Tongue (tissue), 2 donors: Measurements from ENCODE around the gene IGSF1. TPM values are rescaled to one million over a fixed set of nuclear protein-coding genes. Genes with fewer than 3 reads are reported as not detected.

Experiments used
- DNase-seq: peaks from one replicate; pipeline ENCODE4 v3.0.0-alpha.2; 2015
- total RNA-seq: library from RNA; depleted of rRNA; stranded (reverse); fragments of >200 nt; gene quantifications from one replicate; pipeline ENCODE4 v1.2.3, GENCODE V29; 2014

IGSF1 gene
- total RNA-seq = 69.3 TPM

- peak; percentile 87 for DNase-seq
Observed at GRCh38 chrX:131288738-131289511, at the start of gene IGSF1. Gene IGSF1 (minus strand): TSS chrX:131289306. CDS start chrX:131286674, 2,632 bp downstream.

DNA sequence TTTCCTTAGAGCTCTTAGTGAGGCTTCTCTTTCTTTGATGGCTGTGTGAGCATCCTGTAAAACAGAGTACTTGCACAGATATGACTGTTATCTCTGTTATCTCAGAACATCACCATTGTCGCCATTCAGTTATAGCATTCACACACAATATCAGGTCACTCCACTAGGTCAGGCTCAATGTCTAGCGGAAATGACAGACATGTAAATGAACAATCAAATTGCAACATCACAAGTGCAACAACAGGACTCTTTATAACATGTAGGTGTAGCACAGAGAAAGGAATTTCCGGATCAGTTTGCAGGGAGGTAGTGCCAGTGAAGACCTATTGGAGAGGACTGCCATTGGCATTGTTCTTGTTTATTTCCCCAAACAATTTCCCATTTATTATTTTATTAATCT lies 43.2 kb upstream of the IGSF1 start:
- DNase-seq = no peak

GRCh38 chrX:131331152-131331551 lies 42.0 kb upstream of the IGSF1 start:
- DNase-seq = no peak

GRCh38 chrX:131330735-131331134 lies 41.6 kb upstream of the IGSF1 start:
- DNase-seq = no peak

- no peak for DNase-seq
Observed at GRCh38 chrX:131322651-131323050, 33.5 kb upstream of the IGSF1 start.

DNA sequence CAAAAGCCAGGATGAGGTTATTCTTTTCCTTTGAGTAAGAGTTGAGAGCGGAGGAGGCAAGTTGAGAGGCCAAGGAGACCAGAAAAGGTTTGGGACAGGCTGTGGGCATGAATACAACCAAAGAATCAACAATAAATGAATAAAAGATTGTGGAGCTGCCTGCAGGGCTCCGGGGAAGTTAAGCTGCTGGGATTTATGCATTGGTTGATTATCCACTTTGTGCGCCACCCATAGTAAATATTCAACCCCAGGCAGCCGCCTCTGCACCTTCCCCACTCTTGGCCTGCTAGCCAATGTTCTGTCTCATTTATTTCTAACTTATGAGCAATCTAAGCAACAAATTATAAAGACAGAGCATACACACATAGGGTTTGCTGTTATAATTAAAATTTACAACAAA lies 28.2 kb upstream of the IGSF1 start:
- no peak for DNase-seq

DNA sequence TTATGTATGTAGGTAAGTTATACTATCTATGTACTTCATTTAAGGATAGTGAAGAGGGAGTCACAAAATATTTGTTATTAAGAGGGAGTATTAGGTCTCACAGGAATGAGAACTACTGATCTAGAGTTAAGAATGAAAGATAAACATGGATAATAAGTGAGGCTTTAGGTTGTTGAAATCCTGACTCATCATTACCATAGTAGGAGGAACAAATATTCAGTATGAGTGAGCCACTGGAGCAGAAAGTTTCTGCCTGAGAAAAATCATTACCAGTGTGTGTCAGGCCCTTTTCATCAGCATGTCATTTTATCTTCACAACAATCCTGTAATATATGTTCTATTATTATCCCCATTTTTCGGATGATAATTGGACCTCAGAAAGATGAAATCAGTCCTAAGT lies 27.2 kb upstream of the IGSF1 start:
- no peak for DNase-seq

DNA sequence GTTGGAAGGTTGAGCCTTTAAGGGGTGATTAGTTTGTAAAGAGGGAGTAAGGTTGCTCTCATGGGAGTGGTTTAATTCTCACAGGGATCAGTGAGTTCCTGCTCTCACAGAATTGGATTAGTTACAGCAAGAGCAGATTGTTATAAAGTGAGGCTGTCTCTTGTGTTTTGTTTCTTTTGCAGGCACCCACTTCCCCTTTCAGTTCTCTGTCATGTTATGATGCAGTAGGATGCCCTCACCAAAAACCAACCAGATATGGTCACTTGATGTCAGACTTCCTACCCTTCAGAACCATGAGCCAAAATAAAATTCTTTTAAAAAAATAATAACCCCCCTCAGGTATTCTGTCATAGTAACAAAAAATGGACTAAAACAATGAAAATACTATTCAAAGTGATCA lies 19.9 kb upstream of the IGSF1 start:
- DNase-seq = no peak

- no peak for DNase-seq
Observed at GRCh38 chrX:131306601-131307000, 17.5 kb upstream of the IGSF1 start.

- no peak for DNase-seq
Observed at GRCh38 chrX:131305926-131306325, 16.8 kb upstream of the IGSF1 start.

GRCh38 chrX:131302701-131303100 lies 13.6 kb upstream of the IGSF1 start:
- no peak for DNase-seq

GRCh38 chrX:131301155-131301554 lies 12.0 kb upstream of the IGSF1 start:
- no peak for DNase-seq

- DNase-seq = no peak
Observed at GRCh38 chrX:131298846-131299245, 9.7 kb upstream of the IGSF1 start.

GRCh38 chrX:131298036-131298435 lies 8.9 kb upstream of the IGSF1 start:
- DNase-seq = no peak

DNA sequence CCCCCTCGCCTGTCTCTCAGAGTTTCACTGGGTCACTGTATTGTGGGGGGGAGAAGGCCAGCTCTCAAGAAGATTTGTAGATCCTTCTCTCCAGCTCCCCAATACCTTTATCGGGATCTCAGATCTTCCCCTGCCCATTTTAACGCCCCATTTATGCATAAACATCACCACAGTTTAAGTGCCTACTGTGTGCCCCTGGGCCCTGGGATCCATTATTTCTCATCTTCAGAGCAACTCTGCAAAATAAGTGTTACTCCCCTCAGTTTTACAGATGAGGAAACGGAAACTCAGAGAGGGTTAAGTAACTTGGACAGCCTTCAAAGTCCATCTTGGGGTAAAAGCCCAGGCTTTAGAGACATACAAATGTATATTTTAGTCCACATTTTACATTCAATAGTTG lies 421 bp upstream of the IGSF1 start:
- DNase-seq = no peak

DNA sequence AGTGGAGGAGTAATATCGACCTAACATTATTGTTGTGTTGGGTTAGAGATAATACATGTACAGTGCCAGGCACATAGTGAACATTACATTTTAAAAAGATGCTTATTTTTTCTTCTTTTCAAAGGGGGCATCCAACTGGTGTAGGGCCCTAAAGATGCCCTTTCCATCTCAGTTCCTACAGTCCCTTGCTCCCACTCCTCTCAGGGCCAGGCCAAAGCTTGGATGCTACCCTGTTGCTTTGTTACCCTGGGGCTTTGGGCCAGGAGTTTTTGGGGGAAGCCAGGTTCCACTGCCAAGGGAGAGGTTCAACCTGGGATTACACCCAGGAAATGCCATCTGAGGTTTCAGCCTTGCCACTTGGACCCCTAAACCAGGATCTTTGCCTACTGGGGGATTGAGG lies 918 bp downstream of the IGSF1 start:
- DNase-seq = no peak

DNA sequence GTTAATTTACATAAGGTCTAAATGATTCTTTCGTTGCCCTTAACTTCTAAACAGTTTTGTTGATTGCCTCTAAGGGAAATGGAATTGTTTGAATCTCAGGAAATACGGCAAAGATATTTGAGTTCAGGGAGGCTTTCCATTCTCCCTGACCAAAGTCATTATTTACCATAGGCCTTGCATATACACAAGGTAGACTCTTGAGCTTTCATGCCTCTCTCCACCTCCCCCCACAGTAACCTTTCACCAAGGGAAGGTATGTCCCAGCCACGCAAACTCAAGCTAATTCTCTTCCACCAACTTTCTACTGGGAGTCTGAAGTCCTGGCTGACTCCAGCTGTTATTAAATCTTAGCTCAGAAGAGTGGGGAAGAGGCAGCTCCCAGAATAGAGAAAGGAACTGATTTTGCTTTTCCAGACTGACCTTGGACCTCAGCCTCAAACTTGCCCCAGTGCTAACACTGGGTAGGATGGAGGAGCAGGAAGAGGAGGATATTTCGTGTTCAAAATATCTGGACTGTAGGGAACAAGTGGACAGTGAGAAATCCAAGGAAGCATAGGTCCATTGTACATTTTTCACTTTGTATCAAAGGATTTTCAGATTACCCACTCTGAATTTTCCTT lies 1.4 kb downstream of the IGSF1 start:
- DNase-seq = no peak

GRCh38 chrX:131279617-131280016 lies 9.5 kb downstream of the IGSF1 start:
- DNase-seq = no peak

DNA sequence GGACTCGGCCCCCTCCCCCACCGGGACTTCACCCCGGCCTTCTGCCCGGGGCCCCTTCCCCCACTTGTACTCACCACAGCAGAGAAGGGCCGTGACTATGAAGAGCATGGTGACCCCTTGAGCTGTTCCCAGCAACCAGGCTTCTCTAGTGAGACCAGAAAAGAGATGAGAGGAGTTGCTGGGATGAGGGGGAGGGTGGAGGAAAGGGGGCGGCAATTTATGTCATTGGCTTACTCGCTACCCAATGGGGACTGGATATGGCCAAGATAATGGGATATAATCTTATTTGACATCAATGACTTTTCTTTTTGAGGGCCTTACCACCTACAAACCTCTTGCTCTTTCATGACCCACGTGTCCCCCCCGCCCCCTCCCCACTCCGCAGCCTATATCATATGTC lies 9.9 kb downstream of the IGSF1 start:
- DNase-seq = no peak

GRCh38 chrX:131277543-131278136 lies 11.5 kb downstream of the IGSF1 start:
- peak; percentile 12 for DNase-seq

DNA sequence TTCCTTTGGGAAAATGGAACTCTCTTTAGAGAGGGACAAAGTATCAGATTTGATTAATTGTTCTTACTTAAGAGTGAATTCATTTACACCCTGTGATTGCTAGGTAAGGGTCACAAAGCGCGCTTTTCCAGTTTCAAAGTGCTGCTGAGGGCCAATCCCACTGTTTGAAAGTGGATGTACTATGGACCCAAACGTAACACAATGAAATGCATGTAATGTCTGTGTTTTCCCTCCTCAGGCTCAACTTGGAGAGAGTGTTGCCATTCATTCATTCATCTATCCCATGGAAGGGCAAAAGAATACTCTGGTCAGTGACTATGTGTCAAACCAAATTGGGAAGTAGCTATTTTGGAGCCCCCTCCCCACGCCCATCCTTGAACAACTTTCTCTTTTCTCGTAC lies 16.1 kb downstream of the IGSF1 start:
- DNase-seq = no peak

GRCh38 chrX:131271826-131272225 lies 17.3 kb downstream of the IGSF1 start:
- no peak for DNase-seq

GRCh38 chrX:131271274-131271673 lies 17.8 kb downstream of the IGSF1 start:
- DNase-seq = no peak

DNA sequence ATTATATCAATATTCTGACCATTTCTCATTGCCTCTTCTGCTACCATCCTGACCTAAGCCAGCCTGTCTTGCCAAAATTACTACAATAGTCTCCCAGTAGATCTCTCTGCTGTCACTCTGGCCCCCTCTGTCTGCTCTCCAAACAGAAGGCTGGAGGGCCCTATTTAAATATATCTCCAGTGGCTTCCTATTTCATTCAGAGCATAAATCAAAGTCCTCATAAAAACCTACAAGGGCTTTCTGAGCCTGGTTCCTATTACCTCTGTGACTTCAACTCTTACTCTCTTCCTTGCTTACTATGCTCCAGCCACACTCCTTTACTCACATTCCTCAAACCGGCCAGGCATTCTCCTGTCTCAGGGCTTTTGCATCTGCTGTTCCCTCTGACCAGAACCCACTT lies 19.0 kb downstream of the IGSF1 start:
- DNase-seq = no peak
